Glutamatergic neuron (in vitro differentiated cells): Measurements from ENCODE around the gene DTNA. TPM values are rescaled to one million over a fixed set of nuclear protein-coding genes. Genes with fewer than 3 reads are reported as not detected.

Source experiments
- DNase-seq: peaks from one replicate; pipeline ENCODE4 v3.0.0; 2022
- H3K27ac Mint-ChIP-seq: one replicate; pipeline ENCODE4 v1.8.0; 2020; ENCODE audit warnings: mild to moderate bottlenecking, mixed read lengths, inconsistent platforms; ENCODE audit not compliant: unreplicated experiment
- H3K27me3 Mint-ChIP-seq: one replicate; pipeline ENCODE4 v1.8.0; 2020; ENCODE audit warnings: mild to moderate bottlenecking, moderate library complexity, mixed read lengths, inconsistent platforms; ENCODE audit not compliant: unreplicated experiment
- H3K36me3 Mint-ChIP-seq: one replicate; pipeline ENCODE4 v1.8.0; 2020; ENCODE audit warnings: mild to moderate bottlenecking, mixed read lengths, inconsistent platforms; ENCODE audit not compliant: unreplicated experiment
- H3K4me1 Mint-ChIP-seq: one replicate; pipeline ENCODE4 v1.8.0; 2020; ENCODE audit warnings: mild to moderate bottlenecking, low read depth, mixed read lengths, inconsistent platforms; ENCODE audit not compliant: unreplicated experiment
- H3K4me3 Mint-ChIP-seq: one replicate; pipeline ENCODE4 v1.8.0; 2020; ENCODE audit warnings: mild to moderate bottlenecking, mixed read lengths, inconsistent platforms; ENCODE audit not compliant: unreplicated experiment
- H3K9me3 Mint-ChIP-seq: one replicate; pipeline ENCODE4 v1.8.0; 2020; ENCODE audit warnings: mild to moderate bottlenecking, moderate library complexity, mixed read lengths, inconsistent platforms; ENCODE audit not compliant: unreplicated experiment
- total RNA-seq: library from RNA; stranded (reverse); fragmentation: NEBNext Ultra II Directional; extraction: Animal tissue kit (Norgen Biotek cat#: 25700); gene quantifications from one replicate; pipeline ENCODE4 v1.2.1, GENCODE V29; 2021; ENCODE audit not compliant: unreplicated experiment
- TF ChIP-seq, protein P1 (sequence below): fragments of 200-600 bp; sonication (generic); IDR thresholded peaks from one replicate; pipeline ENCODE4 v1.5.0; 2021; ENCODE audit not compliant: partially characterized antibody, unreplicated experiment

DTNA gene
- total RNA-seq, 1 donor from 2014 or later: 29.5 TPM

DNA sequence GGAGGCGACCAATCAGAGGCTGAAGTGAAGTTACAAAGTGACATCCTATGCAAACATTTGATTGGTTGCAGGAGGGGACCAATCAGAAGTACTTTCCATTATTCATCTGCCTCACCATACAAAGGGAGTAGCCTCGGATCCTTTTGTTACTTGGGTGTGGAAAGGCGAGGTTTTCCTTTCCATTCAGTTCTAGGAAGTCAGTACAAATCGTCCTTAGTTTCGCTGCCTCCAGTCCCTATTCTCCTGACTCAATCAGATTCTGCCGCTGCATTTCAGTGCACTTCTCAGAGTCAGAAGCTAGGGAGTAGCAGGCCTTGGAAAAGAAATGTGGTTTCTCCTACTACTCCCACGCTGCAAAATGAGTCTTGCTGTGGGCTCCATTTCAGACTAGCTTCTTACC, 149.4 kb downstream of the DTNA start:
- Mint-ChIP-seq H3K4me3 (no peak overlapping the region), H3K4me1 (peaks cover 6% of the 10 kb centered on the region), H3K36me3 (no peaks in the 10 kb centered on the region), H3K27ac (no peak overlapping the region), H3K9me3 (peaks cover 2% of the 10 kb centered on the region), H3K27me3 (no peaks in the 10 kb centered on the region)
- DNase-seq: no peak
- TF ChIP-seq, protein P1, sequence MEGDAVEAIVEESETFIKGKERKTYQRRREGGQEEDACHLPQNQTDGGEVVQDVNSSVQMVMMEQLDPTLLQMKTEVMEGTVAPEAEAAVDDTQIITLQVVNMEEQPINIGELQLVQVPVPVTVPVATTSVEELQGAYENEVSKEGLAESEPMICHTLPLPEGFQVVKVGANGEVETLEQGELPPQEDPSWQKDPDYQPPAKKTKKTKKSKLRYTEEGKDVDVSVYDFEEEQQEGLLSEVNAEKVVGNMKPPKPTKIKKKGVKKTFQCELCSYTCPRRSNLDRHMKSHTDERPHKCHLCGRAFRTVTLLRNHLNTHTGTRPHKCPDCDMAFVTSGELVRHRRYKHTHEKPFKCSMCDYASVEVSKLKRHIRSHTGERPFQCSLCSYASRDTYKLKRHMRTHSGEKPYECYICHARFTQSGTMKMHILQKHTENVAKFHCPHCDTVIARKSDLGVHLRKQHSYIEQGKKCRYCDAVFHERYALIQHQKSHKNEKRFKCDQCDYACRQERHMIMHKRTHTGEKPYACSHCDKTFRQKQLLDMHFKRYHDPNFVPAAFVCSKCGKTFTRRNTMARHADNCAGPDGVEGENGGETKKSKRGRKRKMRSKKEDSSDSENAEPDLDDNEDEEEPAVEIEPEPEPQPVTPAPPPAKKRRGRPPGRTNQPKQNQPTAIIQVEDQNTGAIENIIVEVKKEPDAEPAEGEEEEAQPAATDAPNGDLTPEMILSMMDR: no peak

- Mint-ChIP-seq H3K27me3 (peaks cover 1% of the 10 kb centered on the region), H3K4me3 (no peak overlapping the region), H3K9me3 (peaks cover 4% of the 10 kb centered on the region), H3K36me3 (no peaks in the 10 kb centered on the region), H3K27ac (no peak overlapping the region), H3K4me1 (peaks cover 4% of the 10 kb centered on the region)
- no peak for DNase-seq
- TF ChIP-seq, protein P1: no peak
These were observed 152.5 kb downstream of the DTNA start for GRCh38 chr18:34862561-34862960.

GRCh38 chr18:34863702-34864101, 153.6 kb downstream of the DTNA start:
- Mint-ChIP-seq H3K27me3 (peaks cover 1% of the 10 kb centered on the region), H3K4me1 (peaks cover 11% of the 10 kb centered on the region), H3K36me3 (no peaks in the 10 kb centered on the region), H3K4me3 (no peak overlapping the region), H3K27ac (peak overlapping the region; percentile 55), H3K9me3 (peaks cover 6% of the 10 kb centered on the region)
- DNase-seq: no peak
- TF ChIP-seq, protein P1: no peak

GRCh38 chr18:34864836-34865497, 154.9 kb downstream of the DTNA start:
- TF ChIP-seq, protein P1: no peak
- peaks cover 11% of the 10 kb centered on the region for H3K4me1 Mint-ChIP-seq
- H3K27me3 Mint-ChIP-seq: peaks cover 1% of the 10 kb centered on the region
- no peak overlapping the region for H3K27ac Mint-ChIP-seq
- no peak for DNase-seq
- H3K4me3 Mint-ChIP-seq: no peak overlapping the region
- no peaks in the 10 kb centered on the region for H3K36me3 Mint-ChIP-seq
- H3K9me3 Mint-ChIP-seq: peaks cover 6% of the 10 kb centered on the region

GRCh38 chr18:34866310-34866709, 156.2 kb downstream of the DTNA start:
- H3K9me3 Mint-ChIP-seq: peaks cover 6% of the 10 kb centered on the region
- no peaks in the 10 kb centered on the region for H3K36me3 Mint-ChIP-seq
- H3K4me1 Mint-ChIP-seq: peaks cover 21% of the 10 kb centered on the region

More at GRCh38 chr18:34866310-34866709, 156.2 kb downstream of the DTNA start:
- TF ChIP-seq, protein P1: no peak
- Mint-ChIP-seq H3K27ac (no peak overlapping the region), H3K27me3 (peaks cover 1% of the 10 kb centered on the region), H3K4me3 (no peak overlapping the region)
- no peak for DNase-seq
